Thyroid gland (tissue), 4 donors: ENCODE results near the gene GPC6. TPM values are rescaled to one million over a fixed set of nuclear protein-coding genes. Genes with fewer than 3 reads are reported as not detected.

ENCODE experiments used
- DNase-seq, 2 donors: peaks; one replicate each; pipeline ENCODE4 v3.0.0-alpha.2; 2019
- H3K27ac ChIP-seq, 3 donors: fragments of 200-600 bp; sonication (generic); 1 replicate in 2 of 3; 2 replicates in 1 of 3; pipeline ENCODE4 v1.5.1; 2016 to 2019; ENCODE audit warnings: mild to moderate bottlenecking in 1 of 3, moderate library complexity in 1 of 3
- H3K27me3 ChIP-seq: fragments of 200-600 bp; sonication (generic); one replicate; pipeline ENCODE4 v1.5.1; 2019
- H3K36me3 ChIP-seq, 2 donors: fragments of 200-600 bp; sonication (generic); one replicate each; pipeline ENCODE4 v1.5.1; 2016 to 2019
- H3K4me1 ChIP-seq, 2 donors: fragments of 200-600 bp; sonication (generic); one replicate each; pipeline ENCODE4 v1.5.1; 2017 to 2019
- H3K4me3 ChIP-seq, 3 donors: fragments of 200-600 bp; sonication (generic); replicated peaks in 1 of 3; 1 replicate in 2 of 3; 2 replicates in 1 of 3; pipeline ENCODE4 v1.5.1; 2016; ENCODE audit warnings: mild to moderate bottlenecking in 1 of 3
- H3K9me3 ChIP-seq: fragments of 200-600 bp; sonication (generic); one replicate; pipeline ENCODE4 v1.5.1; 2017
- CTCF ChIP-seq, 6 experiments: fragments of 200-600 bp in 3 of 6; fragments of 450-650 bp in 3 of 6; sonication (generic) in 3 of 6; IDR thresholded peaks; one replicate each; pipeline ENCODE4 v1.5.1; 2016 to 2019; ENCODE audit warnings: antibody characterized with exemption in 6 of 6, mild to moderate bottlenecking in 2 of 6, inconsistent platforms in 1 of 6, moderate library complexity in 1 of 6
- POLR2A ChIP-seq, 2 donors: fragments of 450-650 bp; IDR thresholded peaks; one replicate each; pipeline ENCODE4 v1.6.1; 2017; ENCODE audit warnings: antibody characterized with exemption in 2 of 2, mild to moderate bottlenecking in 2 of 2, moderate library complexity in 1 of 2
- WGBS, 2 donors: methylation state at CpG; one replicate each; pipeline ENCODE4 v1.1.5; 2017; 5-methylcytosine and 5-hydroxymethylcytosine counted together
- intact Hi-C: fragments of 100-400 bp; cut with DNase I; formaldehyde crosslinking; loops from one replicate; pipeline ENCODE4 v1.15.1; 2023
- total RNA-seq, 4 donors: library from RNA; depleted of rRNA; stranded (reverse); fragments of >200 nt; gene quantifications; one replicate each; pipeline ENCODE4 v1.2.3, GENCODE V29; 2016

Gene GPC6
- total RNA-seq, 4 donors from 2014 or later, result 2.8 to 13.4 (median 7.5) TPM

- no peaks in the 10 kb centered on the region for H3K27me3 ChIP-seq
- H3K36me3 ChIP-seq, result no peaks in the 10 kb centered on the region
- no peaks in the 10 kb centered on the region for H3K9me3 ChIP-seq
- TF ChIP-seq CTCF (IDR thresholded peaks at IDR 0.05) (no peak), POLR2A (IDR thresholded peaks at IDR 0.05) (no peak)
- no peak for DNase-seq
- intact Hi-C loops, result no loop called here
- no peak overlapping the region for H3K4me3 ChIP-seq
- no peak overlapping the region for H3K27ac ChIP-seq
- peaks cover 0 to 4% of the 10 kb centered on the region in 2 donors for H3K4me1 ChIP-seq
- WGBS, 2 donors, result 76 to 81% methylated on average over 3 of the region's 3 CpGs
Measured at GRCh38 chr13:93727211-93728141, 500.9 kb downstream of the GPC6 start.

DNA sequence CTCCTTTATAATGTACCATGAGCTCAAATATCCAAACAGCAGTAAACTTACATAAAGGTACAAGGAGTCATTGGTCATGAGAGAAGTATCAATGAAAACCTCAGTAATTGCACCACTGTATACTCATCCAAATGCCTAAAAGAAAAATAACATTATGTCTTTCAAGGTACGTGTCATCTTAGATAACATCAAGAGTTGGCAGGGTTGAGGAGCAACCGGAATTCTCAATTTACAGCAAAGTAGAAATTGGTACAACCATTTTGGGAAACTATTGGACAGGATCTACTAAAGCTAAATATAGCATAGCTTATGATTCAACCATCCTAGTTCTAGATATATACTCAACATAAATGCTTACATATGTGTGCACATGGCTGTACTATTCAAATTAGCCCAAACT lies 502.8 kb downstream of the GPC6 start:
- Histone ChIP-seq H3K27me3 (no peaks in the 10 kb centered on the region), H3K4me3 (no peak overlapping the region), H3K36me3 (no peaks in the 10 kb centered on the region), H3K27ac (no peak overlapping the region), H3K4me1 (peaks cover 0 to 4% of the 10 kb centered on the region in 2 donors), H3K9me3 (no peaks in the 10 kb centered on the region)
- TF ChIP-seq CTCF (IDR thresholded peaks at IDR 0.05) (no peak), POLR2A (IDR thresholded peaks at IDR 0.05) (no peak)
- no peak for DNase-seq
- 96 to 98% methylated on average over 2 of the region's 2 CpGs for WGBS, 2 donors
- intact Hi-C loops, result no loop called here

- H3K27me3 ChIP-seq, result no peaks in the 10 kb centered on the region
- intact Hi-C loops, result no loop called here
- no peaks in the 10 kb centered on the region for H3K9me3 ChIP-seq
- WGBS, 2 donors, result 65 to 75% methylated on average over 3 of the region's 3 CpGs
- peaks cover 0 to 4% of the 10 kb centered on the region in 2 donors for H3K4me1 ChIP-seq
- no peak overlapping the region for H3K4me3 ChIP-seq
- DNase-seq, result no peak
- H3K36me3 ChIP-seq, result no peaks in the 10 kb centered on the region
- TF ChIP-seq CTCF (IDR thresholded peaks at IDR 0.05), result no peak
- no peak for TF ChIP-seq POLR2A (IDR thresholded peaks at IDR 0.05)
- H3K27ac ChIP-seq, result no peak overlapping the region
Measured at GRCh38 chr13:93730780-93731179, 504.2 kb downstream of the GPC6 start.

- Histone ChIP-seq H3K27ac (no peak overlapping the region), H3K9me3 (no peaks in the 10 kb centered on the region), H3K4me3 (no peak overlapping the region), H3K27me3 (no peaks in the 10 kb centered on the region), H3K4me1 (peaks cover 0 to 4% of the 10 kb centered on the region in 2 donors), H3K36me3 (no peaks in the 10 kb centered on the region)
- intact Hi-C loops, result no loop called here
- no peak for TF ChIP-seq POLR2A (IDR thresholded peaks at IDR 0.05)
- TF ChIP-seq CTCF (IDR thresholded peaks at IDR 0.05), result no peak
- DNase-seq, result no peak
- 78 to 89% methylated on average over 2 of the region's 2 CpGs for WGBS, 2 donors
Measured at GRCh38 chr13:93732186-93732585, 505.6 kb downstream of the GPC6 start.

DNA sequence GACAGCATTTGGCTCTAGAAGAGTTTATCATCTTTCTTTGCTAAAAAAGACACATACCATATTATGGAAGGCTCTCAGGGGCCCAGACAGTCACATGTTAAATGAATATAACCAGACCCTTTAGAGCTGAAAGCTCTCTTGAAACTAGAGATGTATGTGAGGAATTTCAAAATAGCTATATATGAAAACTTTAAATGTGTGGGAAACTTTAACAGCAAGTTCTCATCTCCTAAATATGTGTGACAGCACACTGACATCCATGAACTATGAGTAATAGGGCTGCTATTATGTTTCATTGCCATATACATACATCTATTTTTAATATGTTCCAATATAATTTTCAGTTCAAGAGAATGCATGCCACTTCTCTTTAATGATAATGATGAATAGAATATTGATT lies 509.5 kb downstream of the GPC6 start:
- no peak for DNase-seq
- Histone ChIP-seq H3K27ac (no peak overlapping the region), H3K9me3 (no peaks in the 10 kb centered on the region), H3K27me3 (no peaks in the 10 kb centered on the region), H3K4me3 (no peak overlapping the region), H3K36me3 (no peaks in the 10 kb centered on the region), H3K4me1 (no peaks in the 10 kb centered on the region)
- TF ChIP-seq POLR2A (IDR thresholded peaks at IDR 0.05) (no peak), CTCF (IDR thresholded peaks at IDR 0.05) (no peak)
- intact Hi-C loops, result no loop called here
